PC-9 (cell line): ENCODE data around the gene C9orf153. TPM values are rescaled to one million over a fixed set of nuclear protein-coding genes. Genes with fewer than 3 reads are reported as not detected.
"Not testable (repeated sequence)": the region's sequence is repeated elsewhere in the genome, so short reads cannot be mapped to it uniquely, and the experiment has no call there.

ENCODE experiments used
- BruUV-seq: library from RNA; stranded (reverse); fragments of 400-500 nt; replicated peaks from 2 replicates; lab custom pipeline; 2021; lab: Mats Ljungman, UMichigan
- CTCF ChIA-PET: fragments of 300-600 bp; sonication (Branson Sonifier 250); formaldehyde crosslinking; loops from one replicate; lab custom pipeline; 2022; ENCODE audit warnings: antibody characterized with exemption; lab: Charles Lee
- POLR2A ChIA-PET: fragments of 300-600 bp; sonication (Branson Sonifier 250); formaldehyde crosslinking; loops from one replicate; lab custom pipeline; 2022; ENCODE audit warnings: antibody characterized with exemption; ENCODE audit not compliant: unreplicated experiment; lab: Charles Lee
- DNase-seq, 2 experiments: peaks; one replicate each; pipeline versions ENCODE4 v3.0.0 to v3.0.0-alpha.2; 2015 to 2022; ENCODE audit warnings: mixed read lengths in 1 of 2
- H2AFZ ChIP-seq: fragments of 200-600 bp; sonication (generic); 2 replicates; pipeline ENCODE4 v1.8.1; 2017; ENCODE audit warnings: antibody characterized with exemption
- H3F3A ChIP-seq: fragments of 200-600 bp; sonication (generic); 2 replicates; pipeline ENCODE4 v1.8.1; 2017; ENCODE audit warnings: antibody characterized with exemption, mild to moderate bottlenecking, low read depth; ENCODE audit not compliant: insufficient read depth
- H3K27ac ChIP-seq: fragments of 200-600 bp; sonication (generic); 2 replicates; pipeline ENCODE4 v1.6.1; 2016; ENCODE audit warnings: mixed run types
- H3K27me3 ChIP-seq: fragments of 200-600 bp; sonication (generic); 2 replicates; pipeline ENCODE4 v1.6.1; 2016; ENCODE audit warnings: low read depth, mixed run types; ENCODE audit not compliant: insufficient read depth
- H3K36me3 ChIP-seq: fragments of 200-600 bp; sonication (generic); 2 replicates; pipeline ENCODE4 v1.6.1; 2016; ENCODE audit warnings: low read depth, mixed run types
- H3K4me1 ChIP-seq: fragments of 200-600 bp; sonication (generic); replicated peaks from 2 replicates; pipeline ENCODE4 v1.6.1; 2016; ENCODE audit warnings: mixed run types; ENCODE audit not compliant: insufficient read depth
- H3K4me2 ChIP-seq: fragments of 200-600 bp; sonication (generic); 2 replicates; pipeline ENCODE4 v1.6.1; 2017; ENCODE audit warnings: mixed run types
- H3K4me3 ChIP-seq: fragments of 200-600 bp; sonication (generic); 2 replicates; pipeline ENCODE4 v1.6.1; 2016; ENCODE audit warnings: mixed run types
- H3K79me2 ChIP-seq: fragments of 200-600 bp; sonication (generic); 2 replicates; pipeline ENCODE4 v1.6.1; 2017; ENCODE audit warnings: low read depth, mixed run types
- H3K9me2 ChIP-seq: fragments of 200-600 bp; sonication (generic); 2 replicates; pipeline ENCODE4 v1.8.1; 2017; ENCODE audit warnings: mild to moderate bottlenecking; ENCODE audit not compliant: insufficient read depth
- H3K9me3 ChIP-seq: fragments of 200-600 bp; sonication (generic); 2 replicates; pipeline ENCODE4 v1.8.1; 2016; ENCODE audit warnings: low read depth; ENCODE audit not compliant: insufficient read depth
- H4K20me1 ChIP-seq: fragments of 200-600 bp; sonication (generic); 2 replicates; pipeline ENCODE4 v1.8.1; 2017; ENCODE audit not compliant: insufficient read depth
- EZH2 ChIP-seq: fragments of 200-600 bp; sonication (generic); IDR thresholded peaks from 2 replicates; pipeline ENCODE4 v1.8.0; 2017; ENCODE audit warnings: antibody characterized with exemption, low read depth
- intact Hi-C: fragments of 100-400 bp; cut with micrococcal nuclease; formaldehyde crosslinking; loops from one replicate; pipeline ENCODE4 v1.10.0; 2022; ENCODE audit not compliant: unreplicated experiment
- total RNA-seq: library from RNA; stranded (reverse); gene quantifications from 2 replicates; pipeline ENCODE4 v1.2.3, GENCODE V29; 2021
- TF ChIP-seq, protein P1 (sequence below): fragments of 200-600 bp; sonication (generic); conservative IDR thresholded peaks from 2 replicates; pipeline ENCODE4 v1.6.1; 2017; ENCODE audit warnings: mixed run types, antibody characterized with exemption, mild to moderate bottlenecking, moderate library complexity

Gene C9orf153
- total RNA-seq, 1 experiment from 2014 or later, result 0.52 TPM

DNA sequence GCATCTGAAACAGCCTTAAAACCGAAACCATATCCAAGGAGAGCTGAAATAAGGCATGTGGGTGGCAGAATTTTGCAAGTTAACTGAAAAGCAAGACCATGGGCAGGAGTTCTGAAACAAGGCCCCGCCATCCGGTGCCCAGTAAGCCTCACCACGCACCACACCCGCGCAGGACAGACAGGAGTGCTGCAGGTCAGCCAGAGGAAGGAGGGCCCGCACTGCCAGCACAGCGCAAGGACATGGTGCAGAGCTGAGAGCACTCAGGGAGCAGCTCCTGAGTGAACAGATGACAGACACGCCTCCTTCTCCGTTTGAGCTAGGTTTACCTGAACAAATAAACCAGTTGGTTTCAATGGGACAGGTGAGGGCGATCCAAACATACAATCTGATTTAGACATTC is 39.4 kb upstream of the C9orf153 start:
- Histone ChIP-seq H3K9me2 (no peaks in the 10 kb centered on the region), H3F3A (peaks cover 4% of the 10 kb centered on the region; the same call in 1 of the 2 replicates), H3K27me3 (no peaks in the 10 kb centered on the region), H3K4me1 (no peaks in the 10 kb centered on the region), H3K36me3 (peaks cover 28% of the 10 kb centered on the region), H3K27ac (no peak overlapping the region), H3K9me3 (no peaks in the 10 kb centered on the region), H2AFZ (no peak overlapping the region), H3K4me2 (no peak overlapping the region), H3K4me3 (no peak overlapping the region), H3K79me2 (no peaks in the 10 kb centered on the region), H4K20me1 (no peaks in the 10 kb centered on the region; the same call in 1 of the 2 replicates)
- TF ChIP-seq, protein P1, sequence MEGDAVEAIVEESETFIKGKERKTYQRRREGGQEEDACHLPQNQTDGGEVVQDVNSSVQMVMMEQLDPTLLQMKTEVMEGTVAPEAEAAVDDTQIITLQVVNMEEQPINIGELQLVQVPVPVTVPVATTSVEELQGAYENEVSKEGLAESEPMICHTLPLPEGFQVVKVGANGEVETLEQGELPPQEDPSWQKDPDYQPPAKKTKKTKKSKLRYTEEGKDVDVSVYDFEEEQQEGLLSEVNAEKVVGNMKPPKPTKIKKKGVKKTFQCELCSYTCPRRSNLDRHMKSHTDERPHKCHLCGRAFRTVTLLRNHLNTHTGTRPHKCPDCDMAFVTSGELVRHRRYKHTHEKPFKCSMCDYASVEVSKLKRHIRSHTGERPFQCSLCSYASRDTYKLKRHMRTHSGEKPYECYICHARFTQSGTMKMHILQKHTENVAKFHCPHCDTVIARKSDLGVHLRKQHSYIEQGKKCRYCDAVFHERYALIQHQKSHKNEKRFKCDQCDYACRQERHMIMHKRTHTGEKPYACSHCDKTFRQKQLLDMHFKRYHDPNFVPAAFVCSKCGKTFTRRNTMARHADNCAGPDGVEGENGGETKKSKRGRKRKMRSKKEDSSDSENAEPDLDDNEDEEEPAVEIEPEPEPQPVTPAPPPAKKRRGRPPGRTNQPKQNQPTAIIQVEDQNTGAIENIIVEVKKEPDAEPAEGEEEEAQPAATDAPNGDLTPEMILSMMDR, result no peak
- no peak for TF ChIP-seq EZH2
- DNase-seq, result no peak
- intact Hi-C loops, result no loop called here
- no TSS peak for BruUV-seq
- ChIA-PET POLR2A (interaction anchor here (0.6 kb wide), 1 partner anchor 10 kb away, joined by 3 read pairs; no protein-coding TSS in a partner anchor), CTCF (interaction anchor here (0.6 kb wide), 2 partner anchors 14 to 185 kb away, joined by 3 read pairs; no protein-coding TSS in a partner anchor)

GRCh38 chr9:86290341-86290740 is 30.9 kb upstream of the C9orf153 start:
- CTCF ChIA-PET, DNase-seq, H3K4me2 ChIP-seq, H3K36me3 ChIP-seq, H2AFZ ChIP-seq, H3K9me2 ChIP-seq, H3K27me3 ChIP-seq, H3K79me2 ChIP-seq, intact Hi-C loops, H4K20me1 ChIP-seq, H3K4me3 ChIP-seq, H3K9me3 ChIP-seq, BruUV-seq, H3K4me1 ChIP-seq, H3K27ac ChIP-seq: not testable (repeated sequence)
- POLR2A ChIA-PET, result interaction anchor here (0.6 kb wide), 1 partner anchor 192 kb away, joined by 3 read pairs; no protein-coding TSS in a partner anchor
- H3F3A ChIP-seq, result peaks cover 12% of the 10 kb centered on the region; the same call in 1 of the 2 replicates

- Histone ChIP-seq H3K9me3 (no peaks in the 10 kb centered on the region), H3K9me2 (no peaks in the 10 kb centered on the region), H3K27ac (no peak overlapping the region), H4K20me1 (peaks cover 7% of the 10 kb centered on the region; the same call in 1 of the 2 replicates), H3K4me1 (peaks cover 2% of the 10 kb centered on the region; the same call in 1 of the 2 replicates), H3K27me3 (no peaks in the 10 kb centered on the region), H3K36me3 (peaks cover 5% of the 10 kb centered on the region; the same call in 1 of the 2 replicates), H3F3A (peaks cover 15% of the 10 kb centered on the region), H2AFZ (no peak overlapping the region), H3K4me3 (no peak overlapping the region), H3K4me2 (no peak overlapping the region), H3K79me2 (no peaks in the 10 kb centered on the region)
- intact Hi-C loops, result no loop called here
- DNase-seq, result no peak
- CTCF ChIA-PET, result no interaction called here
- TF ChIP-seq, protein P1, result no peak
- no peak for TF ChIP-seq EZH2
- POLR2A ChIA-PET, result no interaction called here
- no TSS peak for BruUV-seq
Measured at GRCh38 chr9:86288499-86289198, 29.2 kb upstream of the C9orf153 start.
